ENCODE data around the gene NAALADL2. TPM values are rescaled to one million over a fixed set of nuclear protein-coding genes. Genes with fewer than 3 reads are reported as not detected.

Gene NAALADL2
- total RNA-seq, 5 donors from 2014 or later (not counting 1 experiment from before 2014, with no cell fraction given), result 0.13 to 1.4 (median 0.36) TPM; not detected in 1

- H3K4me1 Mint-ChIP-seq, result no peaks in the 10 kb centered on the region
- ATAC-seq (replicated peaks in 1 of 4), result no peak
- Histone ChIP-seq H3K9me3 (no peaks in the 10 kb centered on the region), H3K27me3 (replicated peaks in 1 of 2; ENCODE audit: control insufficient read depth in 2 of 2, extremely low read depth in 1 of 2, insufficient read depth in 2 of 2, low read length in 1 of 2) (no peaks in the 10 kb centered on the region), H3K4me3 (ENCODE audit: control insufficient read depth in 1 of 2, extremely low read depth in 1 of 2, low read length in 1 of 2) (no peak overlapping the region), H3K36me3 (ENCODE audit: control insufficient read depth in 2 of 2, extremely low read depth in 1 of 2, insufficient read depth in 1 of 2, low read length in 1 of 2) (no peaks in the 10 kb centered on the region), H3K27ac (ENCODE audit: low read length) (no peak overlapping the region), H3K4me1 (ENCODE audit: control insufficient read depth in 1 of 2, extremely low read depth in 1 of 2, insufficient read depth in 2 of 2, low read length in 2 of 2) (no peaks in the 10 kb centered on the region)
- no peaks in the 10 kb centered on the region for H3K27me3 Mint-ChIP-seq
- WGBS (ENCODE audit: insufficient coverage), result no CpG with 5 or more reads among the region's 2 CpGs
- H3K36me3 Mint-ChIP-seq, result no peaks in the 10 kb centered on the region
- POLR2A ChIA-PET, result no interaction called here
- no peak overlapping the region for H3K27ac Mint-ChIP-seq
- DNase-seq, result no peak
- H3K9me3 Mint-ChIP-seq, result peaks cover 0 to 5% (median 5%) of the 10 kb centered on the region in 3 donors
- CTCF ChIA-PET, result no interaction called here
- no peak overlapping the region for H3K4me3 Mint-ChIP-seq
These were observed 481.3 kb downstream of the NAALADL2 start for GRCh38 chr3:175340338-175341015.

- H3K4me1 Mint-ChIP-seq, result no peaks in the 10 kb centered on the region
These were observed 483.1 kb downstream of the NAALADL2 start for GRCh38 chr3:175342196-175342595.

GRCh38 chr3:175343946-175344345, 484.8 kb downstream of the NAALADL2 start:
- DNase-seq (no peak), ATAC-seq (replicated peaks in 1 of 4) (no peak)
- H3K36me3 Mint-ChIP-seq, result no peaks in the 10 kb centered on the region
- H3K4me3 Mint-ChIP-seq, result no peak overlapping the region
- Histone ChIP-seq H3K9me3 (no peaks in the 10 kb centered on the region), H3K27ac (ENCODE audit: low read length) (no peak overlapping the region), H3K4me3 (ENCODE audit: control insufficient read depth in 1 of 2, extremely low read depth in 1 of 2, low read length in 1 of 2) (no peak overlapping the region), H3K27me3 (replicated peaks in 1 of 2; ENCODE audit: control insufficient read depth in 2 of 2, extremely low read depth in 1 of 2, insufficient read depth in 2 of 2, low read length in 1 of 2) (no peaks in the 10 kb centered on the region), H3K36me3 (ENCODE audit: control insufficient read depth in 2 of 2, extremely low read depth in 1 of 2, insufficient read depth in 1 of 2, low read length in 1 of 2) (no peaks in the 10 kb centered on the region), H3K4me1 (ENCODE audit: control insufficient read depth in 1 of 2, extremely low read depth in 1 of 2, insufficient read depth in 2 of 2, low read length in 2 of 2) (no peaks in the 10 kb centered on the region)
- no peaks in the 10 kb centered on the region for H3K4me1 Mint-ChIP-seq
- WGBS (ENCODE audit: insufficient coverage), result no CpG with 5 or more reads among the region's 3 CpGs
- CTCF ChIA-PET, result no interaction called here
- H3K9me3 Mint-ChIP-seq, result peaks cover 0 to 8% (median 2%) of the 10 kb centered on the region in 3 donors
- no peaks in the 10 kb centered on the region for H3K27me3 Mint-ChIP-seq
- no peak overlapping the region for H3K27ac Mint-ChIP-seq
- POLR2A ChIA-PET, result no interaction called here

More at GRCh38 chr3:175342196-175342595, 483.1 kb downstream of the NAALADL2 start:
- Mint-ChIP-seq H3K4me3 (no peak overlapping the region), H3K27ac (no peak overlapping the region), H3K36me3 (no peaks in the 10 kb centered on the region), H3K9me3 (peaks cover 3 to 5% (median 5%) of the 10 kb centered on the region in 3 donors), H3K27me3 (no peaks in the 10 kb centered on the region)
- Histone ChIP-seq H3K27ac (ENCODE audit: low read length) (no peak overlapping the region), H3K4me3 (ENCODE audit: control insufficient read depth in 1 of 2, extremely low read depth in 1 of 2, low read length in 1 of 2) (no peak overlapping the region), H3K27me3 (replicated peaks in 1 of 2; ENCODE audit: control insufficient read depth in 2 of 2, extremely low read depth in 1 of 2, insufficient read depth in 2 of 2, low read length in 1 of 2) (no peaks in the 10 kb centered on the region), H3K9me3 (no peaks in the 10 kb centered on the region), H3K36me3 (ENCODE audit: control insufficient read depth in 2 of 2, extremely low read depth in 1 of 2, insufficient read depth in 1 of 2, low read length in 1 of 2) (no peaks in the 10 kb centered on the region), H3K4me1 (ENCODE audit: control insufficient read depth in 1 of 2, extremely low read depth in 1 of 2, insufficient read depth in 2 of 2, low read length in 2 of 2) (no peaks in the 10 kb centered on the region)
- 20% methylated on average over 1 of the region's 3 CpGs for WGBS (ENCODE audit: insufficient coverage)
- CTCF ChIA-PET, result no interaction called here
- ATAC-seq (replicated peaks in 1 of 4) (no peak), DNase-seq (no peak)
- POLR2A ChIA-PET, result no interaction called here

GRCh38 chr3:175346573-175347356, 487.6 kb downstream of the NAALADL2 start:
- no peaks in the 10 kb centered on the region for H3K36me3 Mint-ChIP-seq
- 78% methylated on average over 4 of the region's 8 CpGs for WGBS (ENCODE audit: insufficient coverage)
- no peaks in the 10 kb centered on the region for H3K4me1 Mint-ChIP-seq

GRCh38 chr3:175349168-175349567, 490.0 kb downstream of the NAALADL2 start:
- Mint-ChIP-seq H3K4me3 (no peak overlapping the region), H3K27ac (no peak overlapping the region), H3K27me3 (no peaks in the 10 kb centered on the region), H3K36me3 (no peaks in the 10 kb centered on the region), H3K4me1 (no peaks in the 10 kb centered on the region), H3K9me3 (peaks cover 0 to 8% (median 4%) of the 10 kb centered on the region in 3 donors)
- POLR2A ChIA-PET, result no interaction called here
- CTCF ChIA-PET, result interaction anchor here in 1 of 2 donors (0.6 kb wide), 1 partner anchor 715 kb away, joined by 6 read pairs; no protein-coding TSS in a partner anchor
- H3K27ac ChIP-seq (ENCODE audit: low read length), result no peak overlapping the region
- no peak for DNase-seq
- no peak overlapping the region for H3K4me3 ChIP-seq (ENCODE audit: control insufficient read depth in 1 of 2, extremely low read depth in 1 of 2, low read length in 1 of 2)
- no peaks in the 10 kb centered on the region for H3K4me1 ChIP-seq (ENCODE audit: control insufficient read depth in 1 of 2, extremely low read depth in 1 of 2, insufficient read depth in 2 of 2, low read length in 2 of 2)
- H3K36me3 ChIP-seq (ENCODE audit: control insufficient read depth in 2 of 2, extremely low read depth in 1 of 2, insufficient read depth in 1 of 2, low read length in 1 of 2), result no peaks in the 10 kb centered on the region
- no peaks in the 10 kb centered on the region for H3K27me3 ChIP-seq (replicated peaks in 1 of 2; ENCODE audit: control insufficient read depth in 2 of 2, extremely low read depth in 1 of 2, insufficient read depth in 2 of 2, low read length in 1 of 2)
- ATAC-seq (replicated peaks in 1 of 4), result no peak
- WGBS (ENCODE audit: insufficient coverage), result no CpG with 5 or more reads among the region's 2 CpGs
- no peaks in the 10 kb centered on the region for H3K9me3 ChIP-seq

More at GRCh38 chr3:175346573-175347356, 487.6 kb downstream of the NAALADL2 start:
- no peak overlapping the region for H3K27ac ChIP-seq (ENCODE audit: low read length)
- H3K27me3 ChIP-seq (replicated peaks in 1 of 2; ENCODE audit: control insufficient read depth in 2 of 2, extremely low read depth in 1 of 2, insufficient read depth in 2 of 2, low read length in 1 of 2), result no peaks in the 10 kb centered on the region
- no peaks in the 10 kb centered on the region for H3K4me1 ChIP-seq (ENCODE audit: control insufficient read depth in 1 of 2, extremely low read depth in 1 of 2, insufficient read depth in 2 of 2, low read length in 2 of 2)
- no peak for DNase-seq
- no peaks in the 10 kb centered on the region for H3K36me3 ChIP-seq (ENCODE audit: control insufficient read depth in 2 of 2, extremely low read depth in 1 of 2, insufficient read depth in 1 of 2, low read length in 1 of 2)
- Mint-ChIP-seq H3K4me3 (no peak overlapping the region), H3K27me3 (no peaks in the 10 kb centered on the region), H3K27ac (no peak overlapping the region), H3K9me3 (peaks cover 0 to 8% (median 2%) of the 10 kb centered on the region in 3 donors)
- ChIA-PET CTCF (no interaction called here), POLR2A (interaction anchor here in 1 of 2 donors (0.6 kb wide), 1 partner anchor 11 kb away, joined by 3 read pairs; no protein-coding TSS in a partner anchor)
- no peak overlapping the region for H3K4me3 ChIP-seq (ENCODE audit: control insufficient read depth in 1 of 2, extremely low read depth in 1 of 2, low read length in 1 of 2)
- H3K9me3 ChIP-seq, result no peaks in the 10 kb centered on the region
- no peak for ATAC-seq (replicated peaks in 1 of 4)

GRCh38 chr3:175355801-175356335, 496.7 kb downstream of the NAALADL2 start:
- DNase-seq (no peak), ATAC-seq (replicated peaks in 1 of 4) (no peak)
- POLR2A ChIA-PET, result no interaction called here
- Mint-ChIP-seq H3K36me3 (no peaks in the 10 kb centered on the region), H3K27ac (no peak overlapping the region), H3K4me3 (no peak overlapping the region), H3K4me1 (no peaks in the 10 kb centered on the region), H3K9me3 (peaks cover 0 to 8% (median 5%) of the 10 kb centered on the region in 3 donors), H3K27me3 (no peaks in the 10 kb centered on the region)
- CTCF ChIA-PET, result no interaction called here
- no peaks in the 10 kb centered on the region for H3K36me3 ChIP-seq (ENCODE audit: control insufficient read depth in 2 of 2, extremely low read depth in 1 of 2, insufficient read depth in 1 of 2, low read length in 1 of 2)
- H3K9me3 ChIP-seq, result no peaks in the 10 kb centered on the region
- H3K4me1 ChIP-seq (ENCODE audit: control insufficient read depth in 1 of 2, extremely low read depth in 1 of 2, insufficient read depth in 2 of 2, low read length in 2 of 2), result no peaks in the 10 kb centered on the region
- no peak overlapping the region for H3K27ac ChIP-seq (ENCODE audit: low read length)
- no CpG with 5 or more reads among the region's 3 CpGs for WGBS (ENCODE audit: insufficient coverage)
- H3K27me3 ChIP-seq (replicated peaks in 1 of 2; ENCODE audit: control insufficient read depth in 2 of 2, extremely low read depth in 1 of 2, insufficient read depth in 2 of 2, low read length in 1 of 2), result no peaks in the 10 kb centered on the region
- no peak overlapping the region for H3K4me3 ChIP-seq (ENCODE audit: control insufficient read depth in 1 of 2, extremely low read depth in 1 of 2, low read length in 1 of 2)
